GM21786 (cell line): Measurements from ENCODE around the gene DLG4.
"Not testable (repeated sequence)": the region's sequence is repeated elsewhere in the genome, so short reads cannot be mapped to it uniquely, and the experiment has no call there.

ENCODE experiments used
- ATAC-seq: cut with Tn5 transposase; IDR thresholded peaks from one replicate; pipeline ENCODE4 v1.9.1; 2021; ENCODE audit not compliant: unreplicated experiment

Gene DLG4

DNA sequence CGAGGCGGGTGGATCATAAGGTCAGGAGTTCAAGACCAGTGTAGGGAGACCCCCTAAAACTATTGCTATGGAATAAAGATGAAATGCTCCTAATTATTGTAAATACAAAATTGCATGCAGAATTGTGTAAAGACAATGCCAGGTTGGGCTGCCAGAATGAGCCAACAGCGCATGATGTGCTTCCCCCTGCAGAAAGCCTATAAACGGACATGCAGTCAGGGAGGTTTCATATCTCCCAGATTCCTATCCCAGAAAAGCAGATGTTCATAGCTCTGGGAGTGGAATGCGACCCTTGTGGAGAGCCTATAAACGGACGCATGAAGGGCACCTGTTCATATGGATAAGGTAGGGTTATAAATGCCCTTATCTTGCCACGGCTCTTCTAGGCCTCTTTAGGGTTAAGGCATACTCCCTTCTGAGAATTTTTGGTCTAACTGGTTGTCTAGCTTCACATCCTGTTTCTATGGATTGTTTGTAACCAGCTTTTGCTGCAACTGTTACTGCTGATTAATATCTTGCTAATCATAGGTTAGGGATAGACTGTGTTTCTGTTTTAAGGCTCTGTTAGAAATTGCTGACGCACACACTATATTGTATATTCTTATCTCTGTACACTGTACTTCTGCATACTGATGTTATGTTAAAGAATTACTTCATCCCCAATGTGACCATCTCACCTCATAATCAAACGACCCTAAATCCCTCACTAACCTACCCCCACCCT, 50.6 kb downstream of the DLG4 start:
- ATAC-seq: not testable (repeated sequence)

DNA sequence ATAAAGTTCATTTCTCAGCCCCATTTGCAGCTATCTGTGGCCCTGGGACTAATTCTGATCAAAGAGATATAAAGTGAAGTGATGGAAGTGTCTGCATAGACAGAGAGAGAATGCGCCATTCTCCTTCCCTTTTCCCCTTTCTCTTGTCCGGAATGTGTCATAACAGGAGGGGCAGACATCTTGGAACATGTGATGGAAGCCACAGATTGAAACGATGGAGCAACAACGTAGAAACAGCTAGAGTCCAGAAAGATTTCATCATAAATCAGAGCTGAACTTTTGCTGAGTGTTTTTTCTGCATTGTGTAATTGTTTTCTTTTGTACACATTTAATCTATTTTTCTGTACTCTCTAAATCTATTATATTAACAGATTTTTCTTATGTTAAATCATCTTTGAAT, 51.8 kb downstream of the DLG4 start:
- ATAC-seq: no peak

- ATAC-seq: no peak
Measured at GRCh38 chr17:7166873-7167272, 52.8 kb downstream of the DLG4 start.

GRCh38 chr17:7159571-7159970, 60.1 kb downstream of the DLG4 start:
- not testable (repeated sequence) for ATAC-seq

GRCh38 chr17:7158424-7158823, 61.2 kb downstream of the DLG4 start:
- not testable (repeated sequence) for ATAC-seq

DNA sequence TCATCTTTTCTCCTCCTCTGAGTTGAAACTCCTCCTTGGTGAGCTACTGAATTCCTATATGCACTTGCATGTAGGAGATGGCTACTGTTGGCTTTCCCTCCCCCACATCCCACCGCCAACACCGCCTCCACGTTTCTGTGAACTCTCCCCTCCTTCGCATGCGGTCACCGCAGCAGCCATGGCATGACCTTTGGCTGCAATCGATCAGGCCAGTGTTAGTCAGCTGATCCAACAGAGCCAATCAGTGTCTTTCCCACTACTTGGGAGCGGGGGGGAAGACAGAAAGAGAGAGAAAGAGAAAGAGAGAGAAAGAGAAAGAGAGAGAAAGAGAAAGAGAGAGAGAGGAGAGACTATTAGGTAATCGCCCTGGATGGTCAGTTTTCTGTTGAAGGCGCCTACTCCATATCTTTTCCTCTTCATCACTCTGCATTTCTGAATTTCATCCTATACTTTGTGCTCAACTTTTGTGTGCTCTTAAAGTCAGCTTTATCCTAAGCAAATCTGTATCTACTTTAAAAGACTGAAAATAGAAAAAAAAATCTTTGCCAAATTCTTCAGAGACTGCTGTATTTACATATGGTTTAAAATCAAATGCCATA, 63.2 kb downstream of the DLG4 start:
- no peak for ATAC-seq

DNA sequence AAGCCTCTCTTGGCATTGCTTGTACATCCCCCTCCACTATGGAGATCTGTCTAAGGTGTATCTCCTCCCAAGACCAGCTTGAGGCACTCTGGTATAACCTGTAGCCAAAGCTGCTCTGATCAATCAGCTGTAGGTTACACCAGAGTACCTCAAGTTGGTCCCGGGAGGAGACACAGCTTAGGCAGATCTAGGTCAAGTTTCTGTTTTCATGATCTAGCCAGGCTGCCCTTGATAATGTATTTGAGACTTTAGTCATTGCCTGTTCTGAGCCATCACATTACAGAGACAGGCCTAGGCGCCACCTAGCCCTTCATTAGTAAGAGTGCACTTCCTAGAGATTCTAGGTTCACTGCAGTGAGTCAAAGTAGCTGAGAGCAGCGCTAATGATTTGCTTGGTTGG, 71.9 kb downstream of the DLG4 start:
- no peak for ATAC-seq

GRCh38 chr17:7146115-7146514, 73.5 kb downstream of the DLG4 start:
- ATAC-seq: no peak

DNA sequence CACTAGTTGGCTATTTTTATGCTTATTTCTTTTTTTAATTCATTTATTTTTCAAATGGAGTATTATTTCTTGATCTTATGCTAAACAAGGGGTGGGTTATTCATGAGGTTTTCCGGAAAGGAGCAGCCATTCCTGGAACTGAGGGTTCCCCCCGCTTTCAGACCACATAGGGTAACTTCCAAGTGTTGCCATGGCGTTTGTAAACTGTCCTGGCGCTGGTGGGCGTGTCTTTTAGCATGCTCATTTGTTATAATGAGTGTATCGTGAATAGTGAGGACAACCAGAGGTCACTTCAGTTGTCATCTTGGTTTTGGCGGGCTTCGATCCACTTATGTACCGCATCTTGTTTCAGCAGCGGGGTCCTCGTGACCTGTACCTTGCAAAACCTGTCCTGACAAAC, 75.4 kb downstream of the DLG4 start:
- no peak for ATAC-seq

DNA sequence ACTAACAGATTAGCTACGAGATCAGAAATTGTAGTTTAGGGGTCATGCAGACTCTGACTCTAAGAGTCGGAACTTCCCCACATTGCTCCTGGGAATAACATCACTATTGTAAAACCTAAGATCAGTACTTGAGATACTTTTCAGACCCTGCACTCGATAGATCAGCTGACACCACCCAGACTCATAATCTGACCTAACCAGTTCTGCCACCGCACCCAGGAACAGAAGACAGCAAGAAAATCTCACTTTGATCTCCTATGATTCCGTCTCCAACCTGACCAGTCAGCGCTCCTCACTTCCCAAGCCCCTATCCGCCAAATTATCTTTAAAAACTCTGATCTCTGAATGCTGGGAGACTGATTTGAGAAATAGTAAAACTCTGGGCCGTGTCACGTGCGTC, 77.8 kb downstream of the DLG4 start:
- ATAC-seq: no peak

GRCh38 chr17:7139400-7139799, 80.2 kb downstream of the DLG4 start:
- no peak for ATAC-seq

GRCh38 chr17:7138800-7139381, 80.7 kb downstream of the DLG4 start:
- ATAC-seq: no peak

DNA sequence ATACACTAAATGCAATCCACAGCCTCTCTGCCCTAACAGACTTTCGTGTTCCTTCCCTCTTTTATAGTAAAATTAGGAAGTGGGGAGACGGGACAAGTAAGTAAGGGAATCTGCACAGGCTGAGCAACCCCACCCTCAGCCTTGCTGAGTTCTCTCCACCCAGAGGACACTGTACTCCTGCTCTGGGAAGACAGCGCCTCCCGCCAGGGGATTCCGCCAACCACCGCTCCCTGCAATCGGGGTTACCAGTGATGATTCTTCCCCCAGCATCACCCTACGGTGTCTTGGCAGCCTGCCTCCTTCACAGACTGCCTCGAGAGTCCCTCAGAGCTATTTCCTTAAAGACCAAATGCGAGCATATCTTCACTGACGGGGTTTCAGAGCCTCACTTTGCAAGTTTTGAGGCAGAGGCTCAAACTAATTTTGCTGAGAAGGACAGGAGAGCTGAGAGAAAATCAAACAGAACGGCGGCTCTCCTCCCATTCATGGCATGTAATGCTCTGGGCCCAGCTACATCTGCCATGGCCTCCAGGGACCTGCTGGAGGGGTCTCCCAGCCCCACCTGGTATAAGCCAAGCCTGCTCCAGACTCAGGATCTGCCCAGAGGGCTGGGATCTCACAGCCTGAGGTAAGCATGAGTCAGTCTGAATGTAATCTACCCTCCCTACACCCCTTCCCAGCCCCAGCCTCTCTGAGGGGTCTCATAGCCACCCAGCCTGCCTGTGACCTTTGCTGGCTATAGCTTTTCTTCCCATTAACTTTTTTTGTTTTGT, 82.3 kb downstream of the DLG4 start:
- ATAC-seq: no peak
